ENCODE measurements around the gene HSD17B1. TPM values are rescaled to one million over a fixed set of nuclear protein-coding genes. Genes with fewer than 3 reads are reported as not detected.

The HSD17B1 gene
- total and polyA plus RNA-seq, 8 donors = 0.32 to 3.5 (median 0.91) TPM

DNA sequence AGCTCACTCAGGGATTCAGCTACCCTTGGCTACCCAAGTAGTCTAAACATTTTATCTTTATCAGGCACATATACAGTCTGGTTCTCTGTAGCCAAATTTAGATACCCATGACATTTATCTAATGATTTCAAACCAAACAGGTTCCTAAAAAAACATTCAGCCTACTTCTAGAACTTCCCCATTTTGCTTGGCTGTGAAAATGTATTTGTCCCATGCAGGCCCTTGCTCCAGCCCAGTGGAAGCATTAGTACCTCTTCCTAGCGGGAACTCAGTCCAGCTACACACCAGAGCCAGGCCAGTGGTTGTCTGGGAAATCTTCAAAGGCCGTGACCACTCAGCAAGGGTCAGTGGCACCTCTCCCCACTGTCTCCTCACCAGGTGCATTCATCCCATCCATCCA is 42.9 kb upstream of the HSD17B1 start:
- TF ChIP-seq, protein P1, sequence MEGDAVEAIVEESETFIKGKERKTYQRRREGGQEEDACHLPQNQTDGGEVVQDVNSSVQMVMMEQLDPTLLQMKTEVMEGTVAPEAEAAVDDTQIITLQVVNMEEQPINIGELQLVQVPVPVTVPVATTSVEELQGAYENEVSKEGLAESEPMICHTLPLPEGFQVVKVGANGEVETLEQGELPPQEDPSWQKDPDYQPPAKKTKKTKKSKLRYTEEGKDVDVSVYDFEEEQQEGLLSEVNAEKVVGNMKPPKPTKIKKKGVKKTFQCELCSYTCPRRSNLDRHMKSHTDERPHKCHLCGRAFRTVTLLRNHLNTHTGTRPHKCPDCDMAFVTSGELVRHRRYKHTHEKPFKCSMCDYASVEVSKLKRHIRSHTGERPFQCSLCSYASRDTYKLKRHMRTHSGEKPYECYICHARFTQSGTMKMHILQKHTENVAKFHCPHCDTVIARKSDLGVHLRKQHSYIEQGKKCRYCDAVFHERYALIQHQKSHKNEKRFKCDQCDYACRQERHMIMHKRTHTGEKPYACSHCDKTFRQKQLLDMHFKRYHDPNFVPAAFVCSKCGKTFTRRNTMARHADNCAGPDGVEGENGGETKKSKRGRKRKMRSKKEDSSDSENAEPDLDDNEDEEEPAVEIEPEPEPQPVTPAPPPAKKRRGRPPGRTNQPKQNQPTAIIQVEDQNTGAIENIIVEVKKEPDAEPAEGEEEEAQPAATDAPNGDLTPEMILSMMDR (IDR thresholded peaks at IDR 0.05) = no peak
- ATAC-seq = peak in 1 of 4 donors; percentile 22
- intact Hi-C loops (cut with DNase I) = loop anchor here in 1 of 3 donors (10.0 kb wide), 1 partner anchor 185 kb away; no protein-coding TSS in a partner anchor
- FAIRE-seq = no peak
- Histone ChIP-seq H3K27ac (no peak overlapping the region), H3K36me3 (peaks cover 0 to 22% (median 4%) of the 10 kb centered on the region in 3 donors), H3K27me3 (no peaks in the 10 kb centered on the region), H3K4me3 (no peak overlapping the region), H3K9me3 (no peaks in the 10 kb centered on the region), H3K4me1 (no peaks in the 10 kb centered on the region)
- DNase-seq = no peak
- WGBS, 2 donors = 94 to 100% methylated on average over 2 of the region's 2 CpGs

DNA sequence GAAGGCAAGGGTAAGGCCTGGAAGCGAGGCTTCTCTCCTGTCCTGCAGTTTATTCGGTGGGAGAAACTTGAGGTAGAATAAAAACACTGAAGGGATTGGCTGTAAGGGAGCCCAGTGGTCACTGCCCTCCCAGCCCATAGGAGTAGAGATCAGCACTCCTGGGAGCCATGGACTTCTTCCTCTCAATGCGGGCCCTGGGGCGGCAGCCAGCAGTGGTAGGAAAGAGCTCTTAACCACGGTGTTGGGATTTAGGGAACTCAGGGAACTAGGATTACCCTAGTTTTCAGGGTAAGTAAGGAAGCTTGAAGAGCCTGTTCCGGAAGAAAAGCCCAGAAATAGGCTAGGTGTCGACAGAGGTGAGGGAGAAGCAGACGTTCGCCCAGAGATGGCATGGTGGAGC is 40.5 kb upstream of the HSD17B1 start:
- WGBS, 2 donors = 88 to 92% methylated on average over 9 of the region's 9 CpGs
- intact Hi-C loops (cut with DNase I) = loop anchor here in 1 of 3 donors (10.0 kb wide), 1 partner anchor 187 kb away; no protein-coding TSS in a partner anchor
- no peak for ATAC-seq
- no peak overlapping the region for H3K4me3 ChIP-seq
- H3K9me3 ChIP-seq = no peaks in the 10 kb centered on the region
- no peaks in the 10 kb centered on the region for H3K27me3 ChIP-seq
- H3K4me1 ChIP-seq = no peaks in the 10 kb centered on the region
- TF ChIP-seq, protein P1 (IDR thresholded peaks at IDR 0.05) = no peak
- DNase-seq = no peak
- H3K36me3 ChIP-seq = peaks cover 0 to 25% (median 0%) of the 10 kb centered on the region in 3 donors
- FAIRE-seq = no peak
- H3K27ac ChIP-seq = no peak overlapping the region

DNA sequence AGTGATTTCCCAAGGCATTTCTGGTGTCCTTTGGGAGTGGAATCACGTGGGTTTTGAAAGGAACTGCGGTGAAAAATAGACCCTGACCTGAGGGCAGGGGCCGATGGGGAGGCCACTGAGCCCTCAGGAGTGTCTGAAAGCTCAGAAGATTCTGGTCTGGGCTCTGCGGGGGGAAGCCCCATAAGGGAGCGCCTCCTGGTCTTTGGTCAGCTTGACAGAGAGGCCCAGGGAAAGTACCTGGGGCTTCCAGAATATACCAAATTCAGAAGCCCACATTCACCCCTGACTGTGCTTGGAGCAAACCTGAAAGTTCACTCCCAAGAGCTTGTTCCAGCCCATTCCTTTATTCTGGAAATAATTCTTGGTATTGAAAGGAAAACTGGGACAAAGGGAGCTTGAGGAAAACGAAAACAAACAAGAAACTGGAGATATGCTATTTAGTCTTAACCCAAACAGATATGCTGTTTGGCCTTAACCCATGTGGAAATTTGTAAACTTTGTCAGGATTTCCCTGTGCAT is 39.9 kb upstream of the HSD17B1 start:
- Histone ChIP-seq H3K27me3 (no peaks in the 10 kb centered on the region), H3K9me3 (no peaks in the 10 kb centered on the region), H3K4me3 (no peak overlapping the region), H3K36me3 (peaks cover 0 to 25% (median 0%) of the 10 kb centered on the region in 3 donors), H3K27ac (no peak overlapping the region), H3K4me1 (peaks cover 0 to 2% (median 0%) of the 10 kb centered on the region in 3 donors)
- intact Hi-C loops (cut with DNase I) = loop anchor here in 1 of 3 donors (10.0 kb wide), 1 partner anchor 188 kb away; no protein-coding TSS in a partner anchor
- FAIRE-seq (no peak), DNase-seq (no peak), ATAC-seq (peak in 1 of 4 donors; percentile 6)
- WGBS, 2 donors = 72 to 77% methylated on average over 6 of the region's 6 CpGs
- TF ChIP-seq, protein P1 (IDR thresholded peaks at IDR 0.05) = no peak

DNA sequence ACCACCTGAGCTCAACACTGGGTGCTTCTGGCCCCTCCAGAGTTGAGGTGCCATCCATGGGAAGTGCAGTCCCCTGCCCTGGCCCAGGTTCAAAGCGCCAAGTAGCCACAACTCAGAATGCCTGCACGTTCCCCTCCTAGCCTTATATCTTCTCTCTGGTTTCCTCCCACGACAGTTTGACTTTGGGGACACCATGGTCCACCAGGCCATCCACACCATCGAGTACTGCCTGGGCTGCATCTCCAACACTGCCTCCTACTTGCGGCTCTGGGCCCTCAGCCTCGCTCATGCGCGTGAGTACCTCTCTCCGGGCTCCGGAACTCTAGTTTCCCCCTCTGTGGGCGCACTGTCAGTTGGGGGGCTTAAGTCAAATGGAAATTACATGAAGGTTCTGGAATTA is 39.0 kb upstream of the HSD17B1 start:
- H3K9me3 ChIP-seq = no peaks in the 10 kb centered on the region
- FAIRE-seq = no peak
- no peak for ATAC-seq
- TF ChIP-seq, protein P1 (IDR thresholded peaks at IDR 0.05) = no peak
- 96 to 97% methylated on average over 11 of the region's 11 CpGs for WGBS, 2 donors
- H3K27ac ChIP-seq = no peak overlapping the region
- intact Hi-C loops (cut with DNase I) = loop anchor here in 1 of 3 donors (10.0 kb wide), 1 partner anchor 189 kb away; no protein-coding TSS in a partner anchor
- H3K27me3 ChIP-seq = no peaks in the 10 kb centered on the region
- no peak for DNase-seq
- peaks cover 0 to 22% (median 0%) of the 10 kb centered on the region in 3 donors for H3K36me3 ChIP-seq
- H3K4me1 ChIP-seq = peaks cover 0 to 8% (median 2%) of the 10 kb centered on the region in 3 donors
- H3K4me3 ChIP-seq = no peak overlapping the region

DNA sequence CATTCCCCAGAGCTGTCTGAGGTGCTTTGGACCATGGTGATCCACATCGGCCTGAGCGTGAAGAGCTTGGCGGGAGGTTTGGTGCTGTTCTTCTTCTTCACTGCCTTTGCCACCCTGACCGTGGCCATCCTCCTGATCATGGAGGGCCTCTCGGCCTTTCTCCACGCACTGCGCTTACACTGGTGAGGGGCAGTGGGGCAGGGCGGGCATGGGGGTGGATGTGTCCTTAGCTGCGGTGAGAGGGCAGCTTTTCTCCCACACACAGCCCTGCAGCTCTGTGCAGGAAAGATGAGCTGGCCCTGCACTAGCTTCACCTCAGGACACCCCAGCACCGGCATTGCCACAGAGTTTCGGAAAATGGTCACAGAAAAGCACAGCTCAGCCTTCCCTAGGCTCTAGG is 38.4 kb upstream of the HSD17B1 start:
- DNase-seq (no peak), ATAC-seq (no peak), FAIRE-seq (no peak)
- peaks cover 4 to 13% (median 6%) of the 10 kb centered on the region in 3 donors for H3K4me1 ChIP-seq
- no peak overlapping the region for H3K27ac ChIP-seq
- whole genome bisulfite sequencing, 2 donors = 95 to 98% methylated on average over 10 to 11 of the region's 11 CpGs
- TF ChIP-seq, protein P1 (IDR thresholded peaks at IDR 0.05) = no peak
- no peak overlapping the region for H3K4me3 ChIP-seq
- intact Hi-C loops (cut with DNase I) = loop anchor here in 1 of 3 donors (10.0 kb wide), 1 partner anchor 189 kb away; no protein-coding TSS in a partner anchor
- H3K27me3 ChIP-seq = no peaks in the 10 kb centered on the region
- H3K9me3 ChIP-seq = no peaks in the 10 kb centered on the region
- peaks cover 0 to 16% (median 0%) of the 10 kb centered on the region in 3 donors for H3K36me3 ChIP-seq

Data from pancreas (tissue), 10 donors.